ENCODE measurements around the gene U2AF1L4.

DNA sequence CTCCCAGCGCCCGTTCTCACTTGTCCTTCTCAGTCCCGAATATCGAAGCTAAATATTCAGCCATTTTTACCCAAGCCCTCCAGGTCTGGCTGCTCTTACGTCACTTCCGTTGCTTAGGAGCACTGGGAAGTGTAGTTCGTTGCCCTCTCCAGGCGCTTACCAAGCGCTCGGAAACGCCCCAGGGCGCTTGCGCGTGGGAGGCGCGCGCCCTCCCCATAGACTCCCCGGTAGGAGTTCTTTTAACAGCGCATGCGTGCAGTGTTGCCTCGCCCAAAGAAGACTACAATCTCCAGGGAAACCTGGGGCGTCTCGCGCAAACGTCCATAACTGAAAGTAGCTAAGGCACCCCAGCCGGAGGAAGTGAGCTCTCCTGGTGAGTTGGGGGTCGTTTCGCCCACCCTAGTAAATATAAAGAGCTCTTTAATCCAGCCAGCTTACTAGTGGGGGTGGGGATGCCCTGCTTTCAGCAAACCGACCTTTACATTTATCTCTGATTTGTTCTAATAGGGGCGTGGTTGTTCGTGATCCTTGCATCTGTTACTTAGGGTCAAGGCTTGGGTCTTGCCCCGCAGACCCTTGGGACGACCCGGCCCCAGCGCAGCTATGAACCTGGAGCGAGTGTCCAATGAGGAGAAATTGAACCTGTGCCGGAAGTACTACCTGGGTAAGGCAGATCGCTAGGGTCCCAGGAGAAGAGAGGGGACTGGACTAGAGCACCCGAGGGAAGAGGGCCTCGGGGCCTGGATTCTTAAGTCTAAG, at the start of gene U2AF1L4, which contains the start of gene PSENEN:
- TF ChIP-seq, protein P1, sequence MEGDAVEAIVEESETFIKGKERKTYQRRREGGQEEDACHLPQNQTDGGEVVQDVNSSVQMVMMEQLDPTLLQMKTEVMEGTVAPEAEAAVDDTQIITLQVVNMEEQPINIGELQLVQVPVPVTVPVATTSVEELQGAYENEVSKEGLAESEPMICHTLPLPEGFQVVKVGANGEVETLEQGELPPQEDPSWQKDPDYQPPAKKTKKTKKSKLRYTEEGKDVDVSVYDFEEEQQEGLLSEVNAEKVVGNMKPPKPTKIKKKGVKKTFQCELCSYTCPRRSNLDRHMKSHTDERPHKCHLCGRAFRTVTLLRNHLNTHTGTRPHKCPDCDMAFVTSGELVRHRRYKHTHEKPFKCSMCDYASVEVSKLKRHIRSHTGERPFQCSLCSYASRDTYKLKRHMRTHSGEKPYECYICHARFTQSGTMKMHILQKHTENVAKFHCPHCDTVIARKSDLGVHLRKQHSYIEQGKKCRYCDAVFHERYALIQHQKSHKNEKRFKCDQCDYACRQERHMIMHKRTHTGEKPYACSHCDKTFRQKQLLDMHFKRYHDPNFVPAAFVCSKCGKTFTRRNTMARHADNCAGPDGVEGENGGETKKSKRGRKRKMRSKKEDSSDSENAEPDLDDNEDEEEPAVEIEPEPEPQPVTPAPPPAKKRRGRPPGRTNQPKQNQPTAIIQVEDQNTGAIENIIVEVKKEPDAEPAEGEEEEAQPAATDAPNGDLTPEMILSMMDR (IDR thresholded peaks at IDR 0.05; ENCODE audit: low read depth, low read length) = no peak
- TF ChIP-seq EZH2phosphoT487 (IDR thresholded peaks at IDR 0.05; ENCODE audit: low read depth) = no peak

Measured in OCI-LY3 (cell line).